GM20000 (cell line): ENCODE results near the gene RPS6KC1.

Experiments used
- DNase-seq: peaks from one replicate; pipeline ENCODE4 v3.0.0; 2012; ENCODE audit warnings: low spot score
- TF ChIP-seq, protein P1 (sequence below): IDR thresholded peaks from 2 replicates; pipeline ENCODE4 v1.5.1; 2012; ENCODE audit warnings: mild to moderate bottlenecking, control low read depth; ENCODE audit errors: extremely low read depth, missing control alignments

RPS6KC1 gene

DNA sequence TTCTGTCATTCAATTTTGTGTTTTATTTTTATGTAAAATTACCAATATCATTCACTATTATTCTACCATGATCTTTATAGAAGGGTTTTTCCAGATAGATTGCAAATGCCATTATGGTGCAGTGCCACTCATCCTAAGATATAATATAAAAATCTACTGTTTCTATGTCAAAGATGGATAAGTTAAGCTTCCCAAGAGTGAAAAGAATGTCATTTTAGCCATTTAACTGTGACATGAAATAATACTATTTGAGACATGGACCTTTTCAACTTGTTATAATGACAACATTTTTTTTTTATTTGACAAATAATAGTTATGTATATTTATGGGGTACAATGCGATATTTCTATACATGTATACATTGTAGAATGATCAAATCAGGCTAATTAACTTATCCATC is 224.3 kb downstream of the RPS6KC1 start:
- TF ChIP-seq, protein P1, sequence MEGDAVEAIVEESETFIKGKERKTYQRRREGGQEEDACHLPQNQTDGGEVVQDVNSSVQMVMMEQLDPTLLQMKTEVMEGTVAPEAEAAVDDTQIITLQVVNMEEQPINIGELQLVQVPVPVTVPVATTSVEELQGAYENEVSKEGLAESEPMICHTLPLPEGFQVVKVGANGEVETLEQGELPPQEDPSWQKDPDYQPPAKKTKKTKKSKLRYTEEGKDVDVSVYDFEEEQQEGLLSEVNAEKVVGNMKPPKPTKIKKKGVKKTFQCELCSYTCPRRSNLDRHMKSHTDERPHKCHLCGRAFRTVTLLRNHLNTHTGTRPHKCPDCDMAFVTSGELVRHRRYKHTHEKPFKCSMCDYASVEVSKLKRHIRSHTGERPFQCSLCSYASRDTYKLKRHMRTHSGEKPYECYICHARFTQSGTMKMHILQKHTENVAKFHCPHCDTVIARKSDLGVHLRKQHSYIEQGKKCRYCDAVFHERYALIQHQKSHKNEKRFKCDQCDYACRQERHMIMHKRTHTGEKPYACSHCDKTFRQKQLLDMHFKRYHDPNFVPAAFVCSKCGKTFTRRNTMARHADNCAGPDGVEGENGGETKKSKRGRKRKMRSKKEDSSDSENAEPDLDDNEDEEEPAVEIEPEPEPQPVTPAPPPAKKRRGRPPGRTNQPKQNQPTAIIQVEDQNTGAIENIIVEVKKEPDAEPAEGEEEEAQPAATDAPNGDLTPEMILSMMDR, result no peak
- DNase-seq, result no peak

DNA sequence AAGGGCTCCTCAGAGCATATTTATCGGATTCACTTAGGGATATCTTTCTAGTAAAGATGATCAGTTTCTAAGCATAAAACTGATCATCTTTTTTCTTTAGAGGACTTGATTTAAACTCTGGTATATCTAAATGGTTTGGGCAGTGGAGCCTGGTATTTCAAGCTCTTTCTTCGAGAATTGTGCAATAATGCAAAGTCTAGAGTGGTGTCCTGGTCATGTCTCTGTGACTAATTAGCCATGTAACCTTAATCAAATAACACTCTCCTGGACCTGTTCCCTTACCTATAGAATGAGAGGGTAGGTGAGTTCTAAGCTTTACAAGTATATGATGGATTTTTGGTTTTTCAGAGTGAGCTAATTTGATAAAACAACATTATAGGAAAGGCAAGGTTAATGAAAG is 225.2 kb downstream of the RPS6KC1 start:
- DNase-seq, result no peak
- TF ChIP-seq, protein P1, result no peak

DNA sequence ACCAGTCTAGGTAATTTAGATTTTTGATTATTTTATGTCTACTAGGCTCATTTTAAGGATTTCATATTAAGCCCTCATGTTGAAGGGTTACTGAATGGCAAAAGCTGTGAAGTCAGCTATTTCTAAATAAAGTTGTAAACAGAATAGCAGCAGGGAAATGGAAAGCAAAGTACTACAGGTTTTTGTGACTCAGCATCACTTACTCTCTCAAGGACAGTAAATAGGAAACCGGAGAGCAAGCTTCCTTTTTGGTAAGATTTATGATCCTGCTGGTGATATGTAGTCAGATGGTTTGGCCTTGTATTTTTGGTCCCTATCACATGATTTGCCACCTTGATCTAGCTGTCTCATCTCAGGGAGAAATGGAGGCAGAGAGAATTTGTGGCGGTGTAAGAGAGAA is 226.0 kb downstream of the RPS6KC1 start:
- TF ChIP-seq, protein P1, result no peak
- no peak for DNase-seq

DNA sequence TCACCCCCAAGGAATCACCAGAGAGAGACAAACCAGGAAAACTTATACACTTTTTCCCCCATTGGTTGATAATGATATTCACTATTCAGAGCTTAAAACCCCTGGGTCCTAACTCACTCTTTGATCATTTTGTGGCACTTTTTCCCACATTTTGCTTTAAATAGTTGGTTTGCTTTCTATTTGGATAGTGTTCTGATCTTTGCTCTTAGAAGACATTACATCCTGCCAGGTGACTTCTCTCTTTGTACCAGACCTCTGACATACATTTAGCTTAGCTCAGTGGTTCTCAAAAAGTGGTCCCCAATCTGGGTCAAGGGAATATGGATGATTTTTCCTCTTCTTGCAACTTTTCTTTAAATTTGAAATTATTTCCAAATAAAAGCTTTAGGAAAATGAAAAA is 228.4 kb downstream of the RPS6KC1 start:
- no peak for DNase-seq
- TF ChIP-seq, protein P1, result no peak

DNA sequence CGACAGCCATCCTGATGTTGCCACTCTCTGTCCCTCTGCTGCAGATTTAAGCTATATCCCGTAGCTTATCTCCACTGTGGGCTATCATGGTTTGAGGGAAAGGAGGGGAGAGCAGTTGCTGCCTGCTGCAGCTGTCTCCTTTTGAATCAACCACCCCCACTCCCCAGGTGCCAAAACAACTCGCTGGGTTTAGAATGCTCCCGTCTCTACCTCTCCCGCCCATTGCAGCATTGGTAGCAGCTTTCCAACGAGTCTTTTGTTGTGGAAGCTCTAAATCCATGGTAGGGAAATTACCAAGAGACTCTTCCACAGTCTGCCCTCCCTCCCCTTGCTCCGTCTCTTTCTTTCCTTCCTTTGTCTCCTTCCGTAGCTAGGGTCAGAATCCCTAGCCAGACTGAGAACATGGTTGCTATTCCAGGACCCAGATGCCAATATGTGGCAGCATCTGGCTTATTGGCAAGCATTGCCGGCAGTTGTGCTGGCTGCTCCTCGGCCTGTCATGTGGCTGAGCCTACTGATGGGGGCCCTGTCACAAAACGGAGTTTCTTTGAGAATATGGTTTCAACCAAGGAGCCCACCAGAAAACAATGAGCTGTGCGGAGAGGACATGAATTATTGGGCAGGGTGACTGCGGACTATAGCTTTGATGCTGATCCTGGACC is 230.7 kb downstream of the RPS6KC1 start:
- TF ChIP-seq, protein P1, result no peak
- no peak for DNase-seq

DNA sequence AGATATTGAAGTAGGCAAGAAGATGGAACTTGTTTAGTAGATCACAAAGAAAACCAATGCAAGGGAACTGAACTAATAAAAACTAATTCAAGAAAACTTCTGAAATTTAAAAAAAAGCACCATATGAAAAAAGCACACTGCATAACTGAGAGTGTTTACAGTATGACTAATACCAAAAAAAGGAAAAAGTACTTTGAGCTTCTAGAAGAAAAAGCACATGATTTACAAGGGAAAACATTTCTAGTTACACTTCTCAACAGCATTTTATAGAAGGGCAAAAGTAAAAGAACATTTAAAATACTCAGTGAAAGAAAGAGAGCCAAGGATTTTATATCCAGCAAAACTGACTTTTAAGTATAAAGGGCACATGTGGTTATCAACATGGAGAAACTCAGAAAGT is 233.6 kb downstream of the RPS6KC1 start:
- TF ChIP-seq, protein P1, result no peak
- DNase-seq, result no peak

DNA sequence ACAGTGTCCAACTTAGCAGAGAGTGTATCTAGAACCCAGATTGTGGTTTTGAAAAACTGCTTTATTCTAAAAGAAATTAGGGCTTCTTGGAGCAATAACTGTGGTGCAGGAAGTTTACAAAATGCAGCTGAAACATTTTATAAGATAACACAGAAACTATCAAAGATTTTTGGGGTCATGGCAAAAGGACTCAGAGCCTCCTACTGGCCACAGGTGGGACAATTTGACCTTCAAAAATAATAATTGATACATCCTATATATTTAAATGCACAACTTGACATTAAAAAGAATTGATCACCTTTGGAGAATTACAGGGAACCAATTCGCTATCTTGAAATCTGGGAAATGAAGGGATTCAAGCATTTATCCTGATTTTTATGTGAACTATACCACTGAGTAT is 235.2 kb downstream of the RPS6KC1 start:
- TF ChIP-seq, protein P1, result no peak
- no peak for DNase-seq
